ENCODE data around the gene DOK7. TPM values are rescaled to one million over a fixed set of nuclear protein-coding genes. Genes with fewer than 3 reads are reported as not detected.

The DOK7 gene
- total RNA-seq, 2 experiments from 2014 or later, result not detected

DNA sequence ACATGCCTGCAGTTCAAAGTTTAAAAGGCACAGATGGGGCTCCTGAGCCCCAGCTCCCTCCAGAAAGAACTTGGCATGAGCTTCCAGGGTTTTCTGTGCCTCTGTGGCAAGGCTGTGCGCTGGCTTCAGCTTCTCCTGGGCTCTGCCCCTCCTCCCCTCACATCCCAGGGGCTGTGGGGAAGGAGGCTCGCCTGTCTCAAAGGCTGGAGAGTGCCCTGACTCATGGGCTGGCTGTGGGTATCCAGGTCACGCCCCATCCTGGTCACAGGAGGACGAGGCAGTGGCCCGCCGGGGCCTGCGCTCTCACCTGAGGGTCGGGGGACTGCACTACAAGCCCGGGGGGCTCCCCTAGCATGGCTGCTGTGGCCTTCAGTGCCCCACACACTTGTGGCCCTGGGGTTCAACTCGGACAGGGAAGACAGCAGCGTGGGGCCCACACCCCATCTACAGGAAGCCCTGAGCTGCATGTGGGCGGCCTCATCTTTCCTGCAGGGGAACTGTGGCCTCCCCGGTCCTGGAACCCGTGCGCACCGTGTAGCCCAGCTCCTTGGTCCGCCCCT, 51.2 kb downstream of the DOK7 start:
- TF ChIP-seq, protein P1, sequence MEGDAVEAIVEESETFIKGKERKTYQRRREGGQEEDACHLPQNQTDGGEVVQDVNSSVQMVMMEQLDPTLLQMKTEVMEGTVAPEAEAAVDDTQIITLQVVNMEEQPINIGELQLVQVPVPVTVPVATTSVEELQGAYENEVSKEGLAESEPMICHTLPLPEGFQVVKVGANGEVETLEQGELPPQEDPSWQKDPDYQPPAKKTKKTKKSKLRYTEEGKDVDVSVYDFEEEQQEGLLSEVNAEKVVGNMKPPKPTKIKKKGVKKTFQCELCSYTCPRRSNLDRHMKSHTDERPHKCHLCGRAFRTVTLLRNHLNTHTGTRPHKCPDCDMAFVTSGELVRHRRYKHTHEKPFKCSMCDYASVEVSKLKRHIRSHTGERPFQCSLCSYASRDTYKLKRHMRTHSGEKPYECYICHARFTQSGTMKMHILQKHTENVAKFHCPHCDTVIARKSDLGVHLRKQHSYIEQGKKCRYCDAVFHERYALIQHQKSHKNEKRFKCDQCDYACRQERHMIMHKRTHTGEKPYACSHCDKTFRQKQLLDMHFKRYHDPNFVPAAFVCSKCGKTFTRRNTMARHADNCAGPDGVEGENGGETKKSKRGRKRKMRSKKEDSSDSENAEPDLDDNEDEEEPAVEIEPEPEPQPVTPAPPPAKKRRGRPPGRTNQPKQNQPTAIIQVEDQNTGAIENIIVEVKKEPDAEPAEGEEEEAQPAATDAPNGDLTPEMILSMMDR (IDR thresholded peaks at IDR 0.05), result no peak
- Mint-ChIP-seq H3K27ac (no peak overlapping the region), H3K36me3 (ENCODE audit: low read depth) (peaks cover 44% of the 10 kb centered on the region), H3K4me3 (no peak overlapping the region), H3K4me1 (ENCODE audit: low read depth) (no peaks in the 10 kb centered on the region), H3K9me3 (peaks cover 2% of the 10 kb centered on the region), H3K27me3 (no peaks in the 10 kb centered on the region)
- POLR2A ChIA-PET, result interaction anchor here (0.8 kb wide), 1 partner anchor 388 kb away, joined by 3 read pairs; no protein-coding TSS in a partner anchor
- DNase-seq, result no peak
- no peak for ATAC-seq
- intact Hi-C loops (cut with micrococcal nuclease), result no loop called here
- CTCF ChIA-PET, result interaction anchor here (0.9 to 1.1 kb wide), 2 partner anchors 33 to 34 kb away, joined by 3 to 4 read pairs; no protein-coding TSS in a partner anchor

DNA sequence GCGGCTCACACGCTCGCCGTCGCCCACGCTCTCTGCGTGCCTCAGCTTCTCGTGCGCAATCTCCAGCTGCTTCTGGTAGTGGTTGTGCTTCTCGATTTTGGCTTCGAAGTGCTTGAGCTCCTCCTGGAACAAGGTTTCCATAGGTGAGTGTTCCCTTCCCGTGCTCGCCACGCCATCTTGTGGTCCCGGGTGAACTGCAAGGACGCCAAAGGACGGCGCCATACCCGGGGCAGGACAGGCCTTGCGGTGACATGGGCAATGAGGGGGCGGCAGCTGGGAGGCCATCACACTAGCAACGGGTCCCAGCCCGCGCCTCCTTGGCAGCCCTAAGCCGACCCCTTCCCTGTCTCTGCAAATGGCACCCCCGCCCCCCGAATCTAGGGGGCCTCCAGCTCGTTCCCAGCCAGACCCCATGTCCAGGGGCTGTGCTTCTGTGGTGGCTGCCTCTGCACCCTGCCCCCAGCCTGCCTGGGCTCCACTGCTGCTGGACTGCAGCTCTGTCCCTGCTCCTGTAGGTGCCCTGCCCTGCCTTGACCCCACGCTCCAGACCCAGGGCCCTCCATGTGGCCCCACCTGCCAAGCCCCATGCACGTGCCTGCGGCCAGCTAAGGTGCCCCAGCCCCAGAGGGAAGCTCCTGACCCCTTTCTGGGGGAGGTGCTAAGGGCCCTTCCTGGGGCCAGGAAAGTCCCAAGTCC, 51.8 kb downstream of the DOK7 start:
- Mint-ChIP-seq H3K27ac (no peak overlapping the region), H3K27me3 (no peaks in the 10 kb centered on the region), H3K4me3 (no peak overlapping the region), H3K9me3 (peaks cover 2% of the 10 kb centered on the region), H3K4me1 (ENCODE audit: low read depth) (no peaks in the 10 kb centered on the region), H3K36me3 (ENCODE audit: low read depth) (peaks cover 46% of the 10 kb centered on the region)
- TF ChIP-seq, protein P1 (IDR thresholded peaks at IDR 0.05), result no peak
- ATAC-seq, result no peak
- intact Hi-C loops (cut with micrococcal nuclease), result no loop called here
- ChIA-PET CTCF (interaction anchor here (0.5 kb wide), 1 partner anchor 351 kb away, joined by 3 read pairs; no protein-coding TSS in a partner anchor), POLR2A (no interaction called here)
- DNase-seq, result no peak

DNA sequence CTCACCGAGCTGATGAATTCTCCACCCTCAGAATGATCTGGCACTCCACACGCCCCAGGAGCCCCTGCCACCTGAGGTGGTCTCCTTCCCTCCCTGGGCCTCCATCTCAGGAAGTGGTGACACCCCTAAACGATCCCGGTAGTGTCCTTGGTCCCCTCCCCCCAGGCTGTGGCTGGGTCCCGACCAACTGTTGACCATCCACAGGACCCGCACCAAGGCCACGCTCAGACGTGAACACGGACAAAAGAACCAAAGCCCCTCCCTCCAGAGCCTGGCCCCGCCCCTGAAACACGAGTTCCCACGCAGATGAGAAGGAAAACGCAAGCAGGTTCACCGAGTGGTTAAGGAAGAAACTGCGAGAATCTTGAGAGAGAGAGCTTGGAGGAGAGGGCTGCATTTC, 52.5 kb downstream of the DOK7 start:
- intact Hi-C loops (cut with micrococcal nuclease), result no loop called here
- Mint-ChIP-seq H3K36me3 (ENCODE audit: low read depth) (peaks cover 41% of the 10 kb centered on the region), H3K27me3 (no peaks in the 10 kb centered on the region), H3K4me1 (ENCODE audit: low read depth) (no peaks in the 10 kb centered on the region), H3K4me3 (no peak overlapping the region), H3K9me3 (peaks cover 2% of the 10 kb centered on the region), H3K27ac (no peak overlapping the region)
- DNase-seq, result no peak
- CTCF ChIA-PET, result no interaction called here
- no peak for ATAC-seq
- TF ChIP-seq, protein P1 (IDR thresholded peaks at IDR 0.05), result no peak
- POLR2A ChIA-PET, result no interaction called here

DNA sequence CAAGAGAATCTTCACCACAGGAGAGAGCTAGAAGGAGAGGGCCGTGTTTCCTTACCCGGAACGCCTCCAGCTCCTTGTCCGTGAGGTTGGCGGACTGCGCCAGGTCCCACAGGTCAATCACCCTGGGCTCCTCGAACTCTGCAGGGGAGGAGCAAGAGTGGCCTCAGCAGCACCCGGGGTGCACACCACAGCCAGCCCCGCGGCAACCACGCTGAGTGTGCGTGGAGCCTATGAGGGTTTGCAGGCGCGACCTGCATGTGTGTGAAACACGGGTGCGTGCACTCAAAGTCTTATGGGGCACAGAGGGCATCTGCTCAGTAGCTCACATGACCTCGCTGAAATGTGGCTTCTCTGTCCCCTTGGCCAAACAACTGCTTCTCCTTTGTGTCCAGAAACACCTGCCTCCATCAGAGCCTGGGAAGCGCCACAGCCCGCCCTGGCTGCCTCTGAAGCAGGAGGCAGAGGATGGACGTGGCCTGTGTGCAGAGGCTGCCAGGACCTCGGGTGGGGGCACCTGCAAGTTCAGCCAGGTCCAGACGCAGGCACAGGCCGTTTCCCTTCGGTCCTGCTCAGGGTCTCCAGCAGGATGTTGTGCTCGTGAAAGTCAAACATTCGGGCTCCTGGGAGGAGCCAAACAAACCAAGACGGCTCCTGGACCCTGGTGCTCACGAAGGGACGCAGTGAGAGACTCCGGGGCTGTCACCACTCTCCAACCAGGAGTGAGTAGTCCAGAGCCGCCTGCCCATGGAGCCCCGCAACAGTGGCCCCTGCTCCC, 53.1 kb downstream of the DOK7 start:
- no peaks in the 10 kb centered on the region for H3K4me1 Mint-ChIP-seq (ENCODE audit: low read depth)
- no peak for ATAC-seq
- no peaks in the 10 kb centered on the region for H3K27me3 Mint-ChIP-seq
- H3K9me3 Mint-ChIP-seq, result no peaks in the 10 kb centered on the region
- intact Hi-C loops (cut with micrococcal nuclease), result no loop called here
- TF ChIP-seq, protein P1 (IDR thresholded peaks at IDR 0.05), result no peak
- CTCF ChIA-PET, result no interaction called here
- H3K4me3 Mint-ChIP-seq, result no peak overlapping the region
- H3K27ac Mint-ChIP-seq, result no peak overlapping the region
- POLR2A ChIA-PET, result no interaction called here
- no peak for DNase-seq
- H3K36me3 Mint-ChIP-seq (ENCODE audit: low read depth), result peaks cover 35% of the 10 kb centered on the region
